Liver (tissue), 9 donors: ENCODE data around the gene GIMAP8. TPM values are rescaled to one million over a fixed set of nuclear protein-coding genes. Genes with fewer than 3 reads are reported as not detected.

Experiments
- DNase-seq: peaks from one replicate; pipeline ENCODE4 v3.0.0-alpha.2; 2017; ENCODE audit warnings: low spot score
- H3K27ac ChIP-seq, 2 donors: one replicate each; pipeline ENCODE4 v1.7.0; 2013; ENCODE audit warnings: inconsistent platforms in 2 of 2, low read length in 2 of 2, control low read depth in 1 of 2, low read depth in 1 of 2, mild to moderate bottlenecking in 1 of 2
- H3K27me3 ChIP-seq, 4 donors: one replicate each; pipeline versions ENCODE4 v1.6.1 to v1.7.0; 2013; ENCODE audit warnings: low read length in 3 of 4, inconsistent platforms in 1 of 4, mild to moderate bottlenecking in 1 of 4, moderate library complexity in 1 of 4; ENCODE audit not compliant: control insufficient read depth in 4 of 4, insufficient read depth in 4 of 4
- H3K36me3 ChIP-seq, 4 donors: one replicate each; pipeline versions ENCODE4 v1.6.1 to v1.7.0; 2013; ENCODE audit warnings: low read length in 3 of 4, mild to moderate bottlenecking in 3 of 4, low read depth in 1 of 4, moderate library complexity in 1 of 4; ENCODE audit not compliant: control insufficient read depth in 4 of 4, insufficient read depth in 3 of 4
- H3K4me1 ChIP-seq, 4 donors: one replicate each; pipeline versions ENCODE4 v1.6.1 to v1.7.0; 2013; ENCODE audit warnings: low read length in 3 of 4, mild to moderate bottlenecking in 3 of 4, moderate library complexity in 1 of 4; ENCODE audit not compliant: control insufficient read depth in 4 of 4, insufficient read depth in 4 of 4
- H3K4me3 ChIP-seq, 3 donors: one replicate each; pipeline versions ENCODE4 v1.6.1 to v1.7.0; 2013; ENCODE audit warnings: low read length in 3 of 3, control low read depth in 1 of 3, low read depth in 1 of 3, mild to moderate bottlenecking in 1 of 3
- H3K9ac ChIP-seq, 2 donors: one replicate each; pipeline ENCODE4 v1.7.0; 2013; ENCODE audit warnings: low read length in 2 of 2, mild to moderate bottlenecking in 2 of 2, moderate library complexity in 2 of 2, control low read depth in 1 of 2, low read depth in 1 of 2
- H3K9me3 ChIP-seq, 4 donors: one replicate each; pipeline versions ENCODE4 v1.6.1 to v1.7.0; 2013; ENCODE audit warnings: low read length in 3 of 4; ENCODE audit not compliant: control insufficient read depth in 4 of 4
- ATF3 ChIP-seq: IDR thresholded peaks from 2 replicates; pipeline ENCODE4 v1.6.1; 2016; ENCODE audit warnings: antibody characterized with exemption
- EGR1 ChIP-seq, 2 donors: IDR thresholded peaks; 2 replicates each; pipeline ENCODE4 v1.6.1; 2016 to 2018; ENCODE audit warnings: antibody characterized with exemption in 2 of 2, low read depth in 2 of 2
- FOXA1 ChIP-seq: IDR thresholded peaks from 2 replicates; pipeline ENCODE4 v1.6.1; 2016; ENCODE audit warnings: antibody characterized with exemption
- FOXA2 ChIP-seq: IDR thresholded peaks from 2 replicates; pipeline ENCODE4 v1.6.1; 2016; ENCODE audit warnings: antibody characterized with exemption
- GABPA ChIP-seq, 2 donors: IDR thresholded peaks in 1 of 2; conservative IDR thresholded peaks in 1 of 2; 2 replicates each; pipeline ENCODE4 v1.6.1; 2016; ENCODE audit warnings: antibody characterized with exemption in 2 of 2, mild to moderate bottlenecking in 1 of 2, moderate library complexity in 1 of 2
- HNF4G ChIP-seq: IDR thresholded peaks from 2 replicates; pipeline ENCODE4 v1.6.1; 2016; ENCODE audit warnings: antibody characterized with exemption
- JUND ChIP-seq, 2 donors: IDR thresholded peaks; 2 replicates each; pipeline ENCODE4 v1.6.1; 2016; ENCODE audit warnings: antibody characterized with exemption in 2 of 2
- RAD21 ChIP-seq, 2 donors: IDR thresholded peaks; 2 replicates each; pipeline ENCODE4 v1.6.1; 2016; ENCODE audit warnings: antibody characterized with exemption in 2 of 2, mild to moderate bottlenecking in 2 of 2
- REST ChIP-seq: IDR thresholded peaks from 2 replicates; pipeline ENCODE4 v1.6.1; 2016; ENCODE audit warnings: antibody characterized with exemption, mild to moderate bottlenecking
- RXRA ChIP-seq, 2 donors: IDR thresholded peaks; 2 replicates each; pipeline ENCODE4 v1.6.1; 2017 to 2018; ENCODE audit warnings: antibody characterized with exemption in 2 of 2, mild to moderate bottlenecking in 1 of 2
- SP1 ChIP-seq: IDR thresholded peaks from 2 replicates; pipeline ENCODE4 v1.6.1; 2018; ENCODE audit warnings: antibody characterized with exemption, mild to moderate bottlenecking
- TAF1 ChIP-seq: conservative IDR thresholded peaks from 2 replicates; pipeline ENCODE4 v1.6.1; 2016; ENCODE audit warnings: antibody characterized with exemption, mild to moderate bottlenecking
- YY1 ChIP-seq: IDR thresholded peaks from 2 replicates; pipeline ENCODE4 v1.6.1; 2016; ENCODE audit warnings: antibody characterized with exemption, mild to moderate bottlenecking
- WGBS: extraction: QIAGEN DNeasy Blood & Tissue Kit; methylation state at CpG from one replicate; pipeline ENCODE4 v1.1.7; 2013; 5-methylcytosine and 5-hydroxymethylcytosine counted together
- polyA plus RNA-seq, 2 donors: library from polyadenylated mRNA; stranded (reverse) in 1 of 2; unstranded in 1 of 2; fragments of 200-250 nt in 1 of 2; fragments of >200 nt in 1 of 2; fragmentation: Nextera tagmentation in 1 of 2; extraction: Ambion mirVana in 1 of 2; gene quantifications; one replicate each; pipeline versions ENCODE4 v1.2.1 to v1.2.3, GENCODE V29; 2013 to 2015
- total RNA-seq, 2 donors: library from RNA; depleted of rRNA; stranded (reverse); fragments of >200 nt; gene quantifications; one replicate each; pipeline ENCODE4 v1.2.3, GENCODE V29; 2014
- TF ChIP-seq, protein P1 (sequence below): fragments of 150-350 bp; IDR thresholded peaks from 2 replicates; pipeline ENCODE4 v1.5.1; 2017; ENCODE audit warnings: improper control_type of control experiment, low read depth, low read length; ENCODE audit not compliant: missing input control
- TF ChIP-seq, protein P2 (sequence below): IDR thresholded peaks from 2 replicates; pipeline ENCODE4 v1.6.1; 2016; ENCODE audit warnings: antibody characterized with exemption
- donor health status: healthy.
- donor health status: healthy.
- donor health status: healthy.
- donor health status: healthy.
- donor health status: healthy.

GIMAP8 gene
- total and polyA plus RNA-seq, 4 donors = 1.6 to 9.4 (median 7.6) TPM

GRCh38 chr7:150479023-150479716, 28.7 kb downstream of the GIMAP8 start:
- Histone ChIP-seq H3K27ac (peak overlapping the region in 1 of 2 donors; percentile 41), H3K4me3 (no peak overlapping the region), H3K4me1 (peaks cover 0 to 7% (median 4%) of the 10 kb centered on the region in 4 donors), H3K9me3 (peaks cover 0 to 3% (median 0%) of the 10 kb centered on the region in 4 donors), H3K36me3 (peaks cover 0 to 4% (median 0%) of the 10 kb centered on the region in 4 donors), H3K9ac (no peak overlapping the region), H3K27me3 (no peaks in the 10 kb centered on the region)
- DNase-seq = no peak
- TF ChIP-seq EGR1 (IDR thresholded peaks at IDR 0.05; ENCODE audit: low read depth in 2 of 2) (no peak), YY1 (no peak), TAF1 (no peak), FOXA1 (no peak), FOXA2 (no peak), RAD21 (IDR thresholded peaks at IDR 0.05) (no peak), REST (no peak), ATF3 (no peak), JUND (IDR thresholded peaks at IDR 0.05) (no peak)
- TF ChIP-seq, protein P1, sequence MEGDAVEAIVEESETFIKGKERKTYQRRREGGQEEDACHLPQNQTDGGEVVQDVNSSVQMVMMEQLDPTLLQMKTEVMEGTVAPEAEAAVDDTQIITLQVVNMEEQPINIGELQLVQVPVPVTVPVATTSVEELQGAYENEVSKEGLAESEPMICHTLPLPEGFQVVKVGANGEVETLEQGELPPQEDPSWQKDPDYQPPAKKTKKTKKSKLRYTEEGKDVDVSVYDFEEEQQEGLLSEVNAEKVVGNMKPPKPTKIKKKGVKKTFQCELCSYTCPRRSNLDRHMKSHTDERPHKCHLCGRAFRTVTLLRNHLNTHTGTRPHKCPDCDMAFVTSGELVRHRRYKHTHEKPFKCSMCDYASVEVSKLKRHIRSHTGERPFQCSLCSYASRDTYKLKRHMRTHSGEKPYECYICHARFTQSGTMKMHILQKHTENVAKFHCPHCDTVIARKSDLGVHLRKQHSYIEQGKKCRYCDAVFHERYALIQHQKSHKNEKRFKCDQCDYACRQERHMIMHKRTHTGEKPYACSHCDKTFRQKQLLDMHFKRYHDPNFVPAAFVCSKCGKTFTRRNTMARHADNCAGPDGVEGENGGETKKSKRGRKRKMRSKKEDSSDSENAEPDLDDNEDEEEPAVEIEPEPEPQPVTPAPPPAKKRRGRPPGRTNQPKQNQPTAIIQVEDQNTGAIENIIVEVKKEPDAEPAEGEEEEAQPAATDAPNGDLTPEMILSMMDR = no peak
- WGBS = 76% methylated on average over 3 of the region's 3 CpGs

DNA sequence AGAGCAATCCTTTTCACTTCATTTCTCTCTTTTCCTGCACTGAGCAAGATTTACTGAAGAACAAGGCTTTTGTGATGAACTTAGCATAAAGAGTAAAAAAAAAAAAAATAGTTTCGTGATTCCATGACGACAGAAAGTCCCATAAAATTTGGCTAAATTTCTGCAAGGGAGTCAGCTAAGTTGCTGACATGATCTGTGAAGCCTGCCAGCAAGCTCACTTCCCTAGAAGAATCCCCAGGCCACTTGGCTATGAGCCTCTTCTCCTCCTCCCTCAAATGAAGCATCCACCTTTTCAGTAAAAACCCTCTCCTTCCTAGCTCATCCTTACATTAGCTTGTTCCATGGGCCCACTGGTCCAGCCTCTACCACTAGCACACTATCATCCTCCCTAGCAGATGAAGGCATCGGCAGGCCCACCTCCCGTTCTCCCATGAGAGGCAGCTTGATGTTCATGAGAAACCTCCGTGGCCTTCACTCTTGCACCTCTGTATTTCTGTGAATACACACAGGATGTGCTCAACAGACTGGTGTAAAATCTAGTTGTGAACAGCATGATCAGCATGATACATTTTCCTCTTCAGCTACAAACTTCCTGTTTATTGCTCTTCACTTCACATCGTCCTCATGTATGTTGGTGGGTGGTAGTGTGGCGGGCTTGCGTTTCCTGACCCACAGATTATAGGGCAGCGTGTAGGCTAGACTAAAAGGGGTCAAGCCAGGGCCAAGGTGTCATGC, 30.9 kb downstream of the GIMAP8 start:
- Histone ChIP-seq H3K36me3 (peaks cover 0 to 4% (median 0%) of the 10 kb centered on the region in 4 donors), H3K4me3 (no peak overlapping the region)
- TF ChIP-seq GABPA (IDR thresholded peaks at IDR 0.05 in 1 of 2, conservative IDR thresholded peaks at IDR 0.05 in 1 of 2) (no peak), RXRA (IDR thresholded peaks at IDR 0.05) (no peak), SP1 (no peak), HNF4G (no peak), ATF3 (no peak), YY1 (no peak), RAD21 (IDR thresholded peaks at IDR 0.05) (peak in 1 of 2 donors; percentile 13)
- TF ChIP-seq, protein P2, sequence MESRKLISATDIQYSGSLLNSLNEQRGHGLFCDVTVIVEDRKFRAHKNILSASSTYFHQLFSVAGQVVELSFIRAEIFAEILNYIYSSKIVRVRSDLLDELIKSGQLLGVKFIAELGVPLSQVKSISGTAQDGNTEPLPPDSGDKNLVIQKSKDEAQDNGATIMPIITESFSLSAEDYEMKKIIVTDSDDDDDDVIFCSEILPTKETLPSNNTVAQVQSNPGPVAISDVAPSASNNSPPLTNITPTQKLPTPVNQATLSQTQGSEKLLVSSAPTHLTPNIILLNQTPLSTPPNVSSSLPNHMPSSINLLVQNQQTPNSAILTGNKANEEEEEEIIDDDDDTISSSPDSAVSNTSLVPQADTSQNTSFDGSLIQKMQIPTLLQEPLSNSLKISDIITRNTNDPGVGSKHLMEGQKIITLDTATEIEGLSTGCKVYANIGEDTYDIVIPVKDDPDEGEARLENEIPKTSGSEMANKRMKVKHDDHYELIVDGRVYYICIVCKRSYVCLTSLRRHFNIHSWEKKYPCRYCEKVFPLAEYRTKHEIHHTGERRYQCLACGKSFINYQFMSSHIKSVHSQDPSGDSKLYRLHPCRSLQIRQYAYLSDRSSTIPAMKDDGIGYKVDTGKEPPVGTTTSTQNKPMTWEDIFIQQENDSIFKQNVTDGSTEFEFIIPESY = no peak

More for the DNA sequence above, 30.9 kb downstream of the GIMAP8 start:
- Histone ChIP-seq H3K4me1 (peaks cover 0 to 7% (median 4%) of the 10 kb centered on the region in 4 donors), H3K9ac (no peak overlapping the region), H3K27me3 (no peaks in the 10 kb centered on the region), H3K9me3 (peaks cover 0 to 3% (median 0%) of the 10 kb centered on the region in 4 donors), H3K27ac (peak overlapping the region; percentile 44 to 56)
- WGBS = 68% methylated on average over 9 of the region's 9 CpGs
- no peak for DNase-seq
